Tibial nerve (tissue), 4 donors: ENCODE measurements around the gene AVP. TPM values are rescaled to one million over a fixed set of nuclear protein-coding genes. Genes with fewer than 3 reads are reported as not detected.

Source experiments
- DNase-seq, 2 donors: peaks; one replicate each; pipeline ENCODE4 v3.0.0-alpha.2; 2019; ENCODE audit warnings: low spot score in 2 of 2
- H3K27ac ChIP-seq, 4 donors: fragments of 200-600 bp; sonication (generic) in 3 of 4; one replicate each; pipeline ENCODE4 v1.5.1; 2017 to 2019; ENCODE audit warnings: mild to moderate bottlenecking in 1 of 4
- H3K27me3 ChIP-seq, 2 donors: fragments of 200-600 bp; sonication (generic) in 1 of 2; one replicate each; pipeline versions ENCODE4 v1.5.1 to v1.6.0; 2017 to 2019
- H3K36me3 ChIP-seq, 3 donors: fragments of 200-600 bp; sonication (generic); one replicate each; pipeline ENCODE4 v1.5.1; 2018 to 2019
- H3K4me1 ChIP-seq, 4 donors: fragments of 200-600 bp; sonication (generic) in 3 of 4; one replicate each; pipeline ENCODE4 v1.5.1; 2017 to 2019
- H3K4me3 ChIP-seq, 4 donors: fragments of 200-600 bp; sonication (generic) in 3 of 4; one replicate each; pipeline ENCODE4 v1.5.1; 2017 to 2019; ENCODE audit warnings: mild to moderate bottlenecking in 1 of 4, moderate library complexity in 1 of 4
- H3K9me3 ChIP-seq, 4 donors: fragments of 200-600 bp; sonication (generic) in 3 of 4; one replicate each; pipeline ENCODE4 v1.5.1; 2017 to 2019
- CTCF ChIP-seq, 5 experiments: fragments of 200-600 bp in 3 of 5; fragments of 450-650 bp in 2 of 5; sonication (generic) in 3 of 5; IDR thresholded peaks; one replicate each; pipeline ENCODE4 v1.5.1; 2016 to 2019; ENCODE audit warnings: antibody characterized with exemption in 5 of 5, mild to moderate bottlenecking in 3 of 5, moderate library complexity in 2 of 5
- EP300 ChIP-seq, 2 donors: sonication (generic); formaldehyde crosslinking; IDR thresholded peaks; one replicate each; pipeline ENCODE4 v1.6.1; 2017; ENCODE audit warnings: antibody characterized with exemption in 2 of 2, mild to moderate bottlenecking in 1 of 2
- POLR2A ChIP-seq, 2 donors: fragments of 450-650 bp; IDR thresholded peaks; one replicate each; pipeline ENCODE4 v1.6.1; 2017; ENCODE audit warnings: antibody characterized with exemption in 2 of 2, mild to moderate bottlenecking in 2 of 2, moderate library complexity in 2 of 2
- WGBS, 2 donors: methylation state at CpG; one replicate each; pipeline ENCODE4 v1.1.5; 2018; 5-methylcytosine and 5-hydroxymethylcytosine counted together
- total RNA-seq, 4 donors: library from RNA; depleted of rRNA; stranded (reverse); fragments of >200 nt; gene quantifications; one replicate each; pipeline ENCODE4 v1.1.0, GENCODE V29; 2016

Gene AVP
- total RNA-seq, 4 donors from 2014 or later: not detected

DNA sequence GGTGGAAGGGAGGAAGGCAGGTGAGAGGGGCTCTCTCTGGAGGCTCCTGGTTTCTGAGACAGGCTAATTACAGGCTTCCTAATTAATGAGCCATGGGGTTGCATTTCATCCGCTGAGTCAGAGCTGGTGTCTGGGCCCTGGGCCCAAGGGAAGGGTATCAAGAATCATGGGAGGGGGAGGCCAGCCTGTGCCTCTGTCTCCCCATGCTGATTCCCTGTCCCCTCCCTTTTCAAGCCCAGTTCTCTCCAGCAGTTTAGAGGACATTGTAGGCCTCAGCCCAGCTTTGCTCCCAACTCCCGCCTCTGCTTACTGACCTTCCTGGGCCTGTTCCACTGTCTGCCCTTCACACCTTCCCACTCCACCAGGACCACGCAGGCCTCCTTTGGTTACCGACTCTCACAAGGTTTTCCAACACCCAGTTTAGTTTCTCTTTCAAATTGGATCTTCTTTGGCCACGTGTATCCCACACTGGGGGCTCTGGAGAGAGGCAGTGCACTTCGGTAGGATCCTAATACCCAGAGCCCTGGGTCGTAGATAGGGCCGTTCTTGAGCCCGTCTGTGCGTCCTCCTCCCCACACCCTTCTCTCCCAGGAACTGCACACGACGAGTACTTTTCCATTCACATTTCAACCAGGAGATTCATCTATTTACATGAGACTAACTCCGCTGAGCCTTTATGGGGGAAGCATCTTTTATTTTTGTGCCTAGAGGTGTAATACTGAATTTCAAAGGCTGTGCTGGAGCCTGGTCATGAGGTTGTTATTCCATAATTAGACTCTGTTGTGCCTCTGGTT, 18.2 kb upstream of the AVP start:
- DNase-seq: no peak
- no peak overlapping the region for H3K4me3 ChIP-seq
- no peaks in the 10 kb centered on the region for H3K4me1 ChIP-seq
- peaks cover 0 to 21% (median 0%) of the 10 kb centered on the region in 3 donors for H3K36me3 ChIP-seq
- WGBS, 2 donors: 73 to 74% methylated on average over 12 to 13 of the region's 13 CpGs
- H3K9me3 ChIP-seq: no peaks in the 10 kb centered on the region
- no peak for TF ChIP-seq EP300 (IDR thresholded peaks at IDR 0.05)
- no peak for TF ChIP-seq CTCF (IDR thresholded peaks at IDR 0.05)
- H3K27ac ChIP-seq: no peak overlapping the region
- peaks cover 0 to 4% of the 10 kb centered on the region in 2 donors for H3K27me3 ChIP-seq

DNA sequence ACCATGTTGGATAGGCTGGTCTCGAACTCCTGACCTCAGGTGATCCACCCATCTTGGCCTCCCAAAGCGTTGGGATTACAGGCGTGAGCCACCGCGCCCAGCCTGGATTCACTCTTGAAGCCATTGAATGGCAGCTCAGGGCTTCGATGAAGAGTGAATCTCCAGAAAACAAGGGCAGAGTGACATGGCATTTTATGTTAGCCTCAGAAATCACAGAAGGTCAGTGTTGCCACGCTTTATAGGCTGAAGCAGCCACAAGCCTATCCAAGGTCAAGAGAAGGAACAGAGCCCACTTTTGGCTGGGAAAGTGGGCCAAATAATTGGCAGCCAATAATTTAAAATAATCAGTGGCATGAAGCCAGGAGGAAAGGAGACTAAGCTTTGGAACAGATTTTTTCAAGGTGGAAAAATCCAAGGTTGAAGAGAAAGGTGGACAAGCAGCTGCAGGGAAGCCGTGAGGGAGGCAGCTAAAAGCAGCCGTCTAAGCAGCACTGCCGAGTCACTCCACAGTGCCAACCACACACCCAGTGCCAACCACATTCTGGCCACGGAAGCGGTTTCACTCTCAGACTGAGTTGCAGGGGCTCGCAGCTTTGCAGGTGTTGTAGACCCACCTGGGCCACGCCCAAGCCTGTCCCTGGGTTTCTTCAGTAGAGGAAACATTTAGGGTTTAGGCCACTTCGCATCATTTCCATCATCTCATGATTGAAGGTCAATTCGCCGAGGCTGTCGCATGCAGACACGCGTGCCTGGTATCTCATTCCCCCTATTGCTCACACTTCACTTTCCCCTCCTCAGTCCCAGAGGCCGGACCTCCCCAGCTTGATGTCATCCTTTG, 17.4 kb upstream of the AVP start:
- Histone ChIP-seq H3K4me3 (no peak overlapping the region), H3K4me1 (no peaks in the 10 kb centered on the region), H3K27me3 (peaks cover 0 to 4% of the 10 kb centered on the region in 2 donors), H3K27ac (no peak overlapping the region), H3K36me3 (peaks cover 0 to 13% (median 0%) of the 10 kb centered on the region in 3 donors), H3K9me3 (no peaks in the 10 kb centered on the region)
- no peak for DNase-seq
- 82 to 87% methylated on average over 21 of the region's 21 CpGs for WGBS, 2 donors
- TF ChIP-seq POLR2A (IDR thresholded peaks at IDR 0.05) (no peak), EP300 (IDR thresholded peaks at IDR 0.05) (no peak), CTCF (IDR thresholded peaks at IDR 0.05) (no peak)

DNA sequence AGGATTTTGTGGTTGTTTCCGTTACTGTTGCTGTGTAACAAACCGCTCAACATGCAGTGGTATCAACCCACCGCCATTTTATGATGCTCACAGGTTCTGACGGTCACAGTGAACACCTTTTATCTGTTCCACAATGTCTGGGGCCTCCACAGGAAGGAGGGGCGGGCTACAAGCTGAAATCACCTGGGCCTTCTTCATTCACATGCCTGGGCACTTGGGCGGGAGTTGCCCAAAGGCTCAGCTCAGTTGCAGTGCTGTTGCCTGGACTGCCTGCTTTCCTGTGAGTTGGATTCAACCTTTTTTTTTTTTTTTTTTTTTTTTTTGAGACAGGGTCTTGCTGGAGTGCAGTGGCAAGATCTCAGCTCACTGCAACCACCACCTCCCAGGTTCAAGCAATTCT, 16.7 kb upstream of the AVP start:
- Histone ChIP-seq H3K4me1 (no peaks in the 10 kb centered on the region), H3K36me3 (peaks cover 0 to 7% (median 0%) of the 10 kb centered on the region in 3 donors), H3K27me3 (peaks cover 0 to 4% of the 10 kb centered on the region in 2 donors), H3K4me3 (no peak overlapping the region), H3K9me3 (no peaks in the 10 kb centered on the region), H3K27ac (no peak overlapping the region)
- no peak for TF ChIP-seq EP300 (IDR thresholded peaks at IDR 0.05)
- no peak for TF ChIP-seq POLR2A (IDR thresholded peaks at IDR 0.05)
- TF ChIP-seq CTCF (IDR thresholded peaks at IDR 0.05): no peak
- 88 to 97% methylated on average over 6 of the region's 6 CpGs for WGBS, 2 donors
- no peak for DNase-seq

DNA sequence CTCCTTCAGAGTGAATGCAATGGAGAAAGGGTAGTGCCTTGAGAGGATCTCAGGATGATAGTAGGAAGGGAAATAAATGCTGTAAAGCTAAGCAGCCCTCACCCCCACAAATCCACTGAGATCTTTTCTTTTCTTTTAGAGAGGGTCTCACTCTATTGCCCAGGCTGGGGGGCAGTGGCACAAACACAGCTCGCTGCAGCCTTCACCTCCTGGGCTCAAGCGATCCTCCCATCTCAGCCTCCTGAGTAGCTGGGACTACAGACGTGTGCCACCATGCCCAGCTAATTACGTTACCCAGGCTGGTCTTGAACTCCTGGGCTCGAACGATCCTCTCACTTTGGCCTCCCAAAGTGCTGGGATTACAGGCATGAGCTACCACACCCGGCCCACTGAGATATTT, 16.0 kb upstream of the AVP start:
- H3K4me3 ChIP-seq: no peak overlapping the region

More for the DNA sequence above, 16.0 kb upstream of the AVP start:
- peaks cover 0 to 4% of the 10 kb centered on the region in 2 donors for H3K27me3 ChIP-seq
- H3K4me1 ChIP-seq: no peaks in the 10 kb centered on the region
- WGBS, 2 donors: 93% methylated on average over 7 of the region's 7 CpGs
- H3K27ac ChIP-seq: no peak overlapping the region
- no peak for DNase-seq
- H3K9me3 ChIP-seq: no peaks in the 10 kb centered on the region
- TF ChIP-seq CTCF (IDR thresholded peaks at IDR 0.05) (no peak), POLR2A (IDR thresholded peaks at IDR 0.05) (no peak), EP300 (IDR thresholded peaks at IDR 0.05) (no peak)
- peaks cover 0 to 1% (median 0%) of the 10 kb centered on the region in 3 donors for H3K36me3 ChIP-seq
